Prostate gland (tissue), 2 donors: ENCODE data around the gene TMEM79. TPM values are rescaled to one million over a fixed set of nuclear protein-coding genes. Genes with fewer than 3 reads are reported as not detected.

Experiments used
- DNase-seq: peaks from one replicate; pipeline ENCODE4 v3.0.0-alpha.2; 2019; ENCODE audit warnings: low spot score
- H3K27ac ChIP-seq, 2 donors: fragments of 200-600 bp; sonication (generic); 2 replicates each; pipeline ENCODE4 v1.5.1; 2017 to 2019
- H3K27me3 ChIP-seq: fragments of 200-600 bp; sonication (generic); replicated peaks from 2 replicates; pipeline ENCODE4 v1.5.1; 2019; ENCODE audit not compliant: insufficient read depth
- H3K36me3 ChIP-seq, 2 donors: fragments of 200-600 bp; sonication (generic); 1 replicate in 1 of 2; 2 replicates in 1 of 2; pipeline versions ENCODE4 v1.5.1 to v1.8.1; 2017 to 2019
- H3K4me1 ChIP-seq: fragments of 200-600 bp; sonication (generic); replicated peaks from 2 replicates; pipeline ENCODE4 v1.5.1; 2019
- H3K4me3 ChIP-seq, 2 donors: fragments of 200-600 bp; sonication (generic); 2 replicates each; pipeline ENCODE4 v1.5.1; 2017 to 2019
- H3K9me3 ChIP-seq: fragments of 200-600 bp; sonication (generic); 2 replicates; pipeline ENCODE4 v1.5.1; 2017
- CTCF ChIP-seq, 4 experiments: fragments of 200-600 bp in 2 of 4; fragments of 450-650 bp in 2 of 4; sonication (generic) in 2 of 4; IDR thresholded peaks; 1 replicate in 3 of 4; 2 replicates in 1 of 4; pipeline ENCODE4 v1.5.1; 2016 to 2019; ENCODE audit warnings: antibody characterized with exemption in 4 of 4, mild to moderate bottlenecking in 2 of 4, moderate library complexity in 2 of 4
- POLR2A ChIP-seq: fragments of 450-650 bp; IDR thresholded peaks from one replicate; pipeline ENCODE4 v1.6.1; 2016; ENCODE audit warnings: antibody characterized with exemption, mild to moderate bottlenecking
- POLR2AphosphoS5 ChIP-seq: sonication (generic); formaldehyde crosslinking; IDR thresholded peaks from one replicate; pipeline ENCODE4 v1.6.1; 2017; ENCODE audit warnings: antibody characterized with exemption
- WGBS: methylation state at CpG from one replicate; pipeline ENCODE4 v1.1.5; 2018; 5-methylcytosine and 5-hydroxymethylcytosine counted together
- intact Hi-C: fragments of 100-400 bp; cut with DNase I; formaldehyde crosslinking; loops from one replicate; pipeline ENCODE4 v1.14.2; 2022
- total RNA-seq, 2 donors: library from RNA; depleted of rRNA; stranded (reverse); fragments of >200 nt; gene quantifications; one replicate each; pipeline ENCODE4 v1.1.0, GENCODE V29; 2016

The TMEM79 gene
- total RNA-seq, 2 donors from 2014 or later = 20.7 to 34.3 TPM

DNA sequence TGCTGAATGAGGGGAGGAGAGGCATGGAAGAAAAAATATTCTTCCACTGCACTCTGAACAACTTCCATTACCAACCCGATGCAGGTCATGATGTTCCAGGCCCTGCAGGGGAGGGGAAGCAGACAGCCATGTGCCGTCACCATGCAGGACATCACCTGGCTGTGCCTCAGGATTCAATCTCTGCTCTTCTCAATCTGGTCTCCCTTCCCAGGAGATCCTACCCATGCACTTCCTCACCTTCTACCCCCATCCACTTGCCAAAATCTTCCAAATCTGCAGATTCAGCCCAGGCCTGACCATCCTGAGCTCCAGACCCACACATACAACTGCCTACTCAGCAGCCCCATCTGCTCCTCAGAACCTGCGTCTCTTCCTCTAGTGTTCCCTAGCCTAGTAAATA lies 30.5 kb upstream of the TMEM79 start:
- TF ChIP-seq POLR2A = no peak
- no peak for TF ChIP-seq POLR2AphosphoS5
- no peak for TF ChIP-seq CTCF (IDR thresholded peaks at IDR 0.05)
- Histone ChIP-seq H3K27ac (no peak overlapping the region), H3K9me3 (no peaks in the 10 kb centered on the region), H3K4me1 (no peaks in the 10 kb centered on the region), H3K4me3 (no peak overlapping the region), H3K36me3 (peaks cover 23 to 41% of the 10 kb centered on the region in 2 donors), H3K27me3 (no peaks in the 10 kb centered on the region)
- 89% methylated on average over 3 of the region's 3 CpGs for whole genome bisulfite sequencing
- intact Hi-C loops = no loop called here
- no peak for DNase-seq

DNA sequence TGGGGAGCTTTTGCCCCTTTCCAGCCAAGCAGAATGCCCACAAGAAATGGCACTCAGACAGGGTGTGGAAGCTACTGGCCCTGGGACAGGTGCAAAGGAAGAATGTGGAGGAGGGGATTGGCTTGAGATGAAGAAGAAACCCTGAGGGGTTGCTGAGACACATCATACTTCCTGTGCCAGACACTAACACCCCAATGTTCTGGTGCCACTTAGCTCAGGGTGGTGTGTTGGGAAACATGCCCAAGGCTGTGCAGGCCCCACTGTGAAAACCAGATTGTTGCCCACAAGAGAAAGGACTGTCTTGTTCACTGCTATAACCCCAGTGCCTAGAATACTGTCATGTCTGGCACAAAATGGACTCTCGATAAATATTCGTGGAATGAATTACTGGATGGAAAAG lies 26.4 kb upstream of the TMEM79 start:
- H3K27ac ChIP-seq = no peak overlapping the region
- H3K9me3 ChIP-seq = no peaks in the 10 kb centered on the region
- no peak for DNase-seq
- no peak overlapping the region for H3K4me3 ChIP-seq
- intact Hi-C loops = no loop called here
- H3K27me3 ChIP-seq = no peaks in the 10 kb centered on the region
- no peaks in the 10 kb centered on the region for H3K4me1 ChIP-seq
- TF ChIP-seq POLR2A (no peak), CTCF (IDR thresholded peaks at IDR 0.05) (no peak), POLR2AphosphoS5 (no peak)
- H3K36me3 ChIP-seq = peaks cover 17 to 34% of the 10 kb centered on the region in 2 donors
- WGBS = 88% methylated on average over 2 of the region's 2 CpGs

- Histone ChIP-seq H3K27ac (no peak overlapping the region), H3K4me3 (no peak overlapping the region), H3K4me1 (no peaks in the 10 kb centered on the region), H3K36me3 (peaks cover 12 to 24% of the 10 kb centered on the region in 2 donors), H3K27me3 (no peaks in the 10 kb centered on the region), H3K9me3 (no peaks in the 10 kb centered on the region)
- 89% methylated on average over 7 of the region's 8 CpGs for WGBS
- DNase-seq = no peak
- intact Hi-C loops = no loop called here
- TF ChIP-seq CTCF (IDR thresholded peaks at IDR 0.05) = no peak
Observed at GRCh38 chr1:156258859-156259258, 25.3 kb upstream of the TMEM79 start.

- TF ChIP-seq CTCF (IDR thresholded peaks at IDR 0.05) (no peak), POLR2AphosphoS5 (no peak)
- intact Hi-C loops = no loop called here
- Histone ChIP-seq H3K9me3 (no peaks in the 10 kb centered on the region), H3K27me3 (no peaks in the 10 kb centered on the region), H3K36me3 (peaks cover 12 to 24% of the 10 kb centered on the region in 2 donors), H3K4me3 (no peak overlapping the region), H3K27ac (no peak overlapping the region), H3K4me1 (no peaks in the 10 kb centered on the region)
- WGBS = 50% methylated on average over 3 of the region's 3 CpGs
- no peak for DNase-seq
Observed at GRCh38 chr1:156259805-156260204, 24.3 kb upstream of the TMEM79 start.

DNA sequence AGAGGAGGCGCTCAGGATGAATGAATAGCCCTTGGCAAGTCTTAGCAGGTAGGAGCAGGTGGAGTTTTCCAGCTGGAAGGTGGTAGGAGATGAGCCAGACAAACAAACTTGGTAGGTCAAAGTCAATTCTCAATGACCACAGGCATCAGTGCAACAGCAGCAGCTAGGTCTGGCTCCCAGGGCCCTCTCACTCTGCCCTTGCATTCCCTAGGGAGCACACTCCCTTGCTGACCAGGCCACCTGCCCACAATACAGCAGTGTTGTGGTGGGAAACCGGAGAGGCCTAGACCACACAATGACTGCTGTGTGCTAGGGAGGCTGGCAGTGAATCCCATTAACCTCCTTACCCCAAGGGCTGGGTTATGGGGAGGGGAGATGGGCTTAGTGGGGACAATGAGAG lies 23.2 kb upstream of the TMEM79 start:
- TF ChIP-seq POLR2AphosphoS5 (no peak), POLR2A (no peak), CTCF (IDR thresholded peaks at IDR 0.05) (no peak)
- peaks cover 18 to 30% of the 10 kb centered on the region in 2 donors for H3K36me3 ChIP-seq
- intact Hi-C loops = no loop called here

More for the DNA sequence above, 23.2 kb upstream of the TMEM79 start:
- H3K27me3 ChIP-seq = no peaks in the 10 kb centered on the region
- H3K9me3 ChIP-seq = no peaks in the 10 kb centered on the region
- H3K4me1 ChIP-seq = no peaks in the 10 kb centered on the region
- 74% methylated on average over 2 of the region's 2 CpGs for WGBS
- no peak overlapping the region for H3K4me3 ChIP-seq
- no peak overlapping the region for H3K27ac ChIP-seq
- no peak for DNase-seq
